ENCODE results near the gene PRR11.

- TF ChIP-seq POLR2A (IDR thresholded peaks at IDR 0.05) (no peak), CTCF (IDR thresholded peaks at IDR 0.05) (no peak), POLR2AphosphoS5 (IDR thresholded peaks at IDR 0.05) (no peak)
Measured at GRCh38 chr17:59180626-59181025, 25.1 kb downstream of the PRR11 start.

Data from prostate gland (tissue), 2 donors.